IgD-negative memory B cell (primary cell): ENCODE data around the gene ANO5. TPM values are rescaled to one million over a fixed set of nuclear protein-coding genes. Genes with fewer than 3 reads are reported as not detected.
A peak's percentile ranks its signal among the peaks of the same experiment; 100 is the strongest.

Experiments
- H3K27ac Mint-ChIP-seq, 3 donors: one replicate each; pipeline ENCODE4 v1.8.0; 2020 to 2022; ENCODE audit warnings: mild to moderate bottlenecking in 3 of 3, mixed read lengths in 3 of 3, moderate library complexity in 1 of 3
- H3K27me3 Mint-ChIP-seq: one replicate; pipeline ENCODE4 v1.8.0; 2021; ENCODE audit warnings: mixed read lengths
- H3K36me3 Mint-ChIP-seq: one replicate; pipeline ENCODE4 v1.8.0; 2020; ENCODE audit warnings: mild to moderate bottlenecking, mixed read lengths
- H3K4me1 Mint-ChIP-seq, 3 donors: one replicate each; pipeline ENCODE4 v1.8.0; 2020 to 2022; ENCODE audit warnings: mixed read lengths in 3 of 3, mild to moderate bottlenecking in 1 of 3
- H3K4me3 Mint-ChIP-seq, 4 donors: one replicate each; pipeline ENCODE4 v1.8.0; 2020 to 2022; ENCODE audit warnings: mild to moderate bottlenecking in 4 of 4, mixed read lengths in 4 of 4, moderate library complexity in 3 of 4
- H3K9me3 Mint-ChIP-seq, 3 donors: one replicate each; pipeline ENCODE4 v1.8.0; 2020 to 2021; ENCODE audit warnings: mixed read lengths in 3 of 3, mild to moderate bottlenecking in 1 of 3
- polyA plus RNA-seq: library from polyadenylated mRNA; unstranded; fragments of 300-500 nt; fragmentation: Illumina TruSeq; gene quantifications from one replicate; pipeline ENCODE4 v1.2.3, GENCODE V29; 2021

Gene ANO5
- polyA plus RNA-seq, 1 donor from 2014 or later = not detected

- Mint-ChIP-seq H3K36me3 (peaks cover 2% of the 10 kb centered on the region), H3K4me3 (no peak overlapping the region), H3K4me1 (peaks cover 0 to 6% (median 0%) of the 10 kb centered on the region in 3 donors), H3K27me3 (peaks cover 27% of the 10 kb centered on the region), H3K27ac (no peak overlapping the region), H3K9me3 (peaks cover 2 to 8% (median 4%) of the 10 kb centered on the region in 3 donors)
Observed at GRCh38 chr11:22190827-22191463, 1.9 kb upstream of the ANO5 start.

- peaks cover 2 to 8% (median 4%) of the 10 kb centered on the region in 3 donors for H3K9me3 Mint-ChIP-seq
- peak overlapping the region in 3 of 4 donors; percentile 57 to 89 (median 73) for H3K4me3 Mint-ChIP-seq
- H3K27ac Mint-ChIP-seq = no peak overlapping the region
- H3K36me3 Mint-ChIP-seq = peaks cover under 1% of the 10 kb centered on the region
- H3K4me1 Mint-ChIP-seq = peaks cover 0 to 6% (median 0%) of the 10 kb centered on the region in 3 donors
- H3K27me3 Mint-ChIP-seq = peaks cover 27% of the 10 kb centered on the region
Observed at GRCh38 chr11:22192289-22192641, 620 bp upstream of the ANO5 start.

GRCh38 chr11:22193348-22194051, 615 bp downstream of the ANO5 start:
- peak overlapping the region in 2 of 4 donors; percentile 54 to 80 for H3K4me3 Mint-ChIP-seq
- H3K9me3 Mint-ChIP-seq = peaks cover 0 to 4% (median 0%) of the 10 kb centered on the region in 3 donors
- peaks cover 0 to 6% (median 0%) of the 10 kb centered on the region in 3 donors for H3K4me1 Mint-ChIP-seq
- H3K27ac Mint-ChIP-seq = no peak overlapping the region
- H3K27me3 Mint-ChIP-seq = peaks cover 27% of the 10 kb centered on the region
- no peaks in the 10 kb centered on the region for H3K36me3 Mint-ChIP-seq

- no peak overlapping the region for H3K4me3 Mint-ChIP-seq
- H3K36me3 Mint-ChIP-seq = no peaks in the 10 kb centered on the region
Observed at GRCh38 chr11:22194306-22194705, 1.4 kb downstream of the ANO5 start.

GRCh38 chr11:22194907-22195306, 2.0 kb downstream of the ANO5 start:
- Mint-ChIP-seq H3K4me3 (no peak overlapping the region), H3K27me3 (peaks cover 27% of the 10 kb centered on the region), H3K9me3 (peaks cover 0 to 4% (median 0%) of the 10 kb centered on the region in 3 donors), H3K36me3 (no peaks in the 10 kb centered on the region), H3K4me1 (peaks cover 0 to 6% (median 0%) of the 10 kb centered on the region in 3 donors), H3K27ac (no peak overlapping the region)

More at GRCh38 chr11:22194306-22194705, 1.4 kb downstream of the ANO5 start:
- Mint-ChIP-seq H3K4me1 (peaks cover 0 to 6% (median 0%) of the 10 kb centered on the region in 3 donors), H3K9me3 (peaks cover 0 to 4% (median 0%) of the 10 kb centered on the region in 3 donors), H3K27me3 (peaks cover 27% of the 10 kb centered on the region), H3K27ac (no peak overlapping the region)

GRCh38 chr11:22197139-22198005, 4.5 kb downstream of the ANO5 start:
- Mint-ChIP-seq H3K36me3 (no peaks in the 10 kb centered on the region), H3K9me3 (no peaks in the 10 kb centered on the region), H3K4me3 (no peak overlapping the region), H3K27me3 (peaks cover 19% of the 10 kb centered on the region), H3K4me1 (peaks cover 0 to 6% (median 0%) of the 10 kb centered on the region in 3 donors), H3K27ac (no peak overlapping the region)

GRCh38 chr11:22199243-22199642, 6.4 kb downstream of the ANO5 start:
- no peaks in the 10 kb centered on the region for H3K9me3 Mint-ChIP-seq
- no peaks in the 10 kb centered on the region for H3K4me1 Mint-ChIP-seq
- peaks cover 5% of the 10 kb centered on the region for H3K27me3 Mint-ChIP-seq
- H3K27ac Mint-ChIP-seq = no peak overlapping the region
- no peaks in the 10 kb centered on the region for H3K36me3 Mint-ChIP-seq
- no peak overlapping the region for H3K4me3 Mint-ChIP-seq

- H3K27ac Mint-ChIP-seq = no peak overlapping the region
- no peaks in the 10 kb centered on the region for H3K4me1 Mint-ChIP-seq
- H3K4me3 Mint-ChIP-seq = no peak overlapping the region
- H3K9me3 Mint-ChIP-seq = peaks cover 0 to 2% (median 0%) of the 10 kb centered on the region in 3 donors
- no peaks in the 10 kb centered on the region for H3K36me3 Mint-ChIP-seq
- no peaks in the 10 kb centered on the region for H3K27me3 Mint-ChIP-seq
Observed at GRCh38 chr11:22203281-22203680, 10.4 kb downstream of the ANO5 start.

- H3K4me1 Mint-ChIP-seq = no peaks in the 10 kb centered on the region
- no peaks in the 10 kb centered on the region for H3K36me3 Mint-ChIP-seq
- no peak overlapping the region for H3K4me3 Mint-ChIP-seq
- H3K27ac Mint-ChIP-seq = no peak overlapping the region
- H3K27me3 Mint-ChIP-seq = no peaks in the 10 kb centered on the region
- H3K9me3 Mint-ChIP-seq = peaks cover 0 to 2% (median 0%) of the 10 kb centered on the region in 3 donors
Observed at GRCh38 chr11:22207162-22207561, 14.3 kb downstream of the ANO5 start.

- H3K9me3 Mint-ChIP-seq = peaks cover 0 to 2% (median 0%) of the 10 kb centered on the region in 3 donors
- H3K4me3 Mint-ChIP-seq = no peak overlapping the region
- H3K27ac Mint-ChIP-seq = no peak overlapping the region
- H3K27me3 Mint-ChIP-seq = no peaks in the 10 kb centered on the region
- H3K36me3 Mint-ChIP-seq = no peaks in the 10 kb centered on the region
- no peaks in the 10 kb centered on the region for H3K4me1 Mint-ChIP-seq
Observed at GRCh38 chr11:22208151-22208858, 15.4 kb downstream of the ANO5 start.

GRCh38 chr11:22216940-22217339, 24.1 kb downstream of the ANO5 start:
- H3K27me3 Mint-ChIP-seq = no peaks in the 10 kb centered on the region
- H3K4me1 Mint-ChIP-seq = no peaks in the 10 kb centered on the region
- H3K4me3 Mint-ChIP-seq = no peak overlapping the region
- H3K27ac Mint-ChIP-seq = no peak overlapping the region
- no peaks in the 10 kb centered on the region for H3K36me3 Mint-ChIP-seq
- H3K9me3 Mint-ChIP-seq = peaks cover 0 to 2% (median 0%) of the 10 kb centered on the region in 3 donors

- Mint-ChIP-seq H3K27me3 (no peaks in the 10 kb centered on the region), H3K27ac (no peak overlapping the region), H3K4me3 (no peak overlapping the region), H3K36me3 (no peaks in the 10 kb centered on the region), H3K4me1 (no peaks in the 10 kb centered on the region), H3K9me3 (peaks cover 0 to 2% (median 2%) of the 10 kb centered on the region in 3 donors)
Observed at GRCh38 chr11:22221143-22221542, 28.3 kb downstream of the ANO5 start.

- H3K4me1 Mint-ChIP-seq = no peaks in the 10 kb centered on the region
- H3K9me3 Mint-ChIP-seq = peaks cover 0 to 2% (median 0%) of the 10 kb centered on the region in 3 donors
- no peaks in the 10 kb centered on the region for H3K36me3 Mint-ChIP-seq
- no peak overlapping the region for H3K4me3 Mint-ChIP-seq
- no peaks in the 10 kb centered on the region for H3K27me3 Mint-ChIP-seq
- no peak overlapping the region for H3K27ac Mint-ChIP-seq
Observed at GRCh38 chr11:22225190-22225589, 32.3 kb downstream of the ANO5 start.

GRCh38 chr11:22234743-22235142, 41.9 kb downstream of the ANO5 start:
- Mint-ChIP-seq H3K4me3 (no peak overlapping the region), H3K27me3 (no peaks in the 10 kb centered on the region)

More at GRCh38 chr11:22234743-22235142, 41.9 kb downstream of the ANO5 start:
- H3K9me3 Mint-ChIP-seq = peaks cover 0 to 3% (median 3%) of the 10 kb centered on the region in 3 donors
- H3K27ac Mint-ChIP-seq = no peak overlapping the region
- H3K4me1 Mint-ChIP-seq = peaks cover 0 to 2% (median 0%) of the 10 kb centered on the region in 3 donors
- no peaks in the 10 kb centered on the region for H3K36me3 Mint-ChIP-seq
